PFSK-1 (cell line): ENCODE data around the gene NAV3.

ENCODE experiments used
- FOXP2 ChIP-seq: optimal IDR thresholded peaks from 2 replicates; pipeline ENCODE3; 2011; ENCODE audit warnings: borderline replicate concordance, control low read depth, inconsistent platforms; ENCODE audit not compliant: insufficient read depth; ENCODE audit errors: extremely low read length, extremely low read depth
- POLR2AphosphoS5 ChIP-seq: IDR thresholded peaks from 2 replicates; pipeline ENCODE4 v1.6.1; 2012; ENCODE audit warnings: low read depth, mild to moderate bottlenecking, control low read depth, low read length, moderate library complexity
- REST ChIP-seq, 2 experiments: IDR thresholded peaks; 2 replicates each; pipeline versions ENCODE4 v1.6.1 to v1.8.0; 2011 to 2012; ENCODE audit warnings: low read depth in 2 of 2, low read length in 2 of 2, control low read depth in 1 of 2, inconsistent platforms in 1 of 2, mild to moderate bottlenecking in 1 of 2, moderate library complexity in 1 of 2; ENCODE audit not compliant: insufficient read depth in 1 of 2
- SIN3A ChIP-seq: IDR thresholded peaks from 2 replicates; pipeline ENCODE4 v1.6.1; 2012; ENCODE audit warnings: mild to moderate bottlenecking, low read length, moderate library complexity, borderline replicate concordance; ENCODE audit not compliant: insufficient read depth

GRCh38 chr12:78210894-78211302, 380.2 kb downstream of the NAV3 start:
- TF ChIP-seq REST (IDR thresholded peaks at IDR 0.05; ENCODE audit: insufficient read depth in 1 of 2, low read depth in 2 of 2, low read length in 2 of 2) (no peak), SIN3A (no peak), POLR2AphosphoS5 (no peak), FOXP2 (no peak)
